B cell (primary cell): Measurements from ENCODE around the gene CCDC18. TPM values are rescaled to one million over a fixed set of nuclear protein-coding genes. Genes with fewer than 3 reads are reported as not detected.

Experiments used
- ATAC-seq: fragments of 200-7000 bp; cut with Tn5 transposase; one replicate; pipeline ENCODE4 v1.10.0; 2021; ENCODE audit warnings: low read depth, mild to moderate bottlenecking, moderate number of reproducible peaks, moderate library complexity
- CTCF ChIA-PET: fragments of 350-600 bp; sonication (Branson Sonifier 250); formaldehyde crosslinking; loops from one replicate; lab custom pipeline; 2021; ENCODE audit warnings: antibody characterized with exemption, inconsistent platforms; lab: Charles Lee
- POLR2A ChIA-PET: fragments of 350-600 bp; sonication (Branson Sonifier 250); formaldehyde crosslinking; loops from one replicate; lab custom pipeline; 2021; ENCODE audit warnings: antibody characterized with exemption; lab: Charles Lee
- DNase-seq: peaks from one replicate; pipeline ENCODE4 v3.0.0; 2013
- H2AFZ ChIP-seq: 2 replicates; pipeline ENCODE4 v1.6.1; 2012; ENCODE audit warnings: mild to moderate bottlenecking, low read depth, low read length; ENCODE audit not compliant: insufficient read depth, poor library complexity, severe bottlenecking
- H3K27ac ChIP-seq, 2 donors: 1 replicate in 1 of 2; 2 replicates in 1 of 2; pipeline ENCODE4 v1.5.1; 2012 to 2013; ENCODE audit warnings: low read length in 2 of 2, mild to moderate bottlenecking in 2 of 2, moderate library complexity in 1 of 2
- H3K27me3 ChIP-seq, 4 experiments: fragments of 200-600 bp in 1 of 4; sonication (generic) in 1 of 4; replicated peaks in 1 of 4; 1 replicate in 2 of 4; 2 replicates in 2 of 4; pipeline versions ENCODE4 v1.6.1 to v1.7.0; 2013 to 2016; ENCODE audit warnings: low read length in 3 of 4, mild to moderate bottlenecking in 2 of 4, mixed read lengths in 1 of 4, moderate library complexity in 1 of 4; ENCODE audit not compliant: insufficient read depth in 4 of 4, control insufficient read depth in 3 of 4; ENCODE audit errors: control extremely low read depth in 1 of 4
- H3K36me3 ChIP-seq, 2 experiments: replicated peaks in 1 of 2; 1 replicate in 1 of 2; 2 replicates in 1 of 2; pipeline versions ENCODE4 v1.6.1 to v1.7.1; 2013; ENCODE audit warnings: low read length in 1 of 2; ENCODE audit not compliant: insufficient read depth in 2 of 2, control insufficient read depth in 1 of 2; ENCODE audit errors: control extremely low read depth in 1 of 2, extremely low read depth in 1 of 2
- H3K4me1 ChIP-seq, 2 donors: fragments of 200-600 bp in 1 of 2; sonication (generic) in 1 of 2; 1 replicate in 1 of 2; 2 replicates in 1 of 2; pipeline versions ENCODE4 v1.5.1 to v1.6.1; 2013 to 2017; ENCODE audit warnings: low read length in 2 of 2; ENCODE audit not compliant: control insufficient read depth in 2 of 2, insufficient read depth in 2 of 2
- H3K4me2 ChIP-seq: replicated peaks from 2 replicates; pipeline ENCODE3; 2012; ENCODE audit warnings: mild to moderate bottlenecking, low read depth, low read length; ENCODE audit not compliant: poor library complexity, severe bottlenecking
- H3K4me3 ChIP-seq, 5 experiments: fragments of 200-600 bp in 1 of 5; sonication (generic) in 1 of 5; 1 replicate in 3 of 5; 2 replicates in 2 of 5; pipeline versions ENCODE4 v1.5.1 to v1.7.0; 2011 to 2016; ENCODE audit warnings: low read length in 4 of 5, mild to moderate bottlenecking in 4 of 5, low read depth in 2 of 5, control low read depth in 1 of 5, moderate library complexity in 1 of 5; ENCODE audit not compliant: insufficient read depth in 1 of 5; ENCODE audit errors: control extremely low read depth in 1 of 5, extremely low read depth in 1 of 5
- H3K79me2 ChIP-seq: fragments of 200-600 bp; sonication (generic); one replicate; pipeline ENCODE4 v1.6.0; 2016; ENCODE audit warnings: low read length; ENCODE audit not compliant: control insufficient read depth, insufficient read depth
- H3K9ac ChIP-seq: fragments of 200-600 bp; sonication (generic); 2 replicates; pipeline ENCODE4 v1.6.1; 2017; ENCODE audit warnings: mild to moderate bottlenecking, low read length, moderate library complexity
- H3K9me3 ChIP-seq, 3 donors: one replicate each; pipeline versions ENCODE4 v1.6.1 to v1.7.1; 2013; ENCODE audit warnings: low read length in 2 of 3; ENCODE audit not compliant: control insufficient read depth in 2 of 3, insufficient read depth in 1 of 3; ENCODE audit errors: control extremely low read depth in 1 of 3
- H4K20me1 ChIP-seq: 2 replicates; pipeline ENCODE4 v1.6.0; 2012; ENCODE audit warnings: mild to moderate bottlenecking, low read length; ENCODE audit not compliant: insufficient read depth, control insufficient read depth, poor library complexity, severe bottlenecking
- H3K27ac Mint-ChIP-seq: one replicate; pipeline ENCODE4 v1.8.0; 2021; ENCODE audit warnings: mixed read lengths
- H3K27me3 Mint-ChIP-seq: one replicate; pipeline ENCODE4 v1.8.0; 2021; ENCODE audit warnings: mixed read lengths
- H3K4me1 Mint-ChIP-seq: one replicate; pipeline ENCODE4 v1.8.0; 2021; ENCODE audit warnings: mixed read lengths
- H3K4me3 Mint-ChIP-seq: one replicate; pipeline ENCODE4 v1.8.0; 2021; ENCODE audit warnings: mixed read lengths
- H3K9me3 Mint-ChIP-seq: one replicate; pipeline ENCODE4 v1.8.0; 2022; ENCODE audit warnings: mixed read lengths; ENCODE audit not compliant: insufficient read depth
- CTCF ChIP-seq: fragments of 200-600 bp; IDR thresholded peaks from one replicate; pipeline ENCODE4 v1.8.0; 2022; ENCODE audit warnings: antibody characterized with exemption, mild to moderate bottlenecking
- EZH2 ChIP-seq: IDR thresholded peaks from 2 replicates; pipeline ENCODE4 v1.6.1; 2012; ENCODE audit warnings: borderline replicate concordance, low read depth, mild to moderate bottlenecking, moderate library complexity, low read length; ENCODE audit not compliant: insufficient read depth, poor library complexity, severe bottlenecking
- WGBS: methylation state at CpG from one replicate; pipeline ENCODE4 v1.1.5; 2013; ENCODE audit warnings: missing lambda C conversion rate; ENCODE audit not compliant: insufficient coverage; 5-methylcytosine and 5-hydroxymethylcytosine counted together
- intact Hi-C: fragments of 100-400 bp; cut with micrococcal nuclease; formaldehyde crosslinking; loops from one replicate; pipeline ENCODE4 v1.10.0; 2022
- polyA plus RNA-seq: library from polyadenylated mRNA; depleted of rRNA; stranded (reverse); fragments of >200 nt; gene quantifications from 2 replicates; pipeline ENCODE4 v1.2.3, GENCODE V29; 2012
- total RNA-seq, 2 donors: library from RNA; stranded (reverse); fragments of 120-200 nt in 1 of 2; gene quantifications; 1 replicate in 1 of 2; 2 replicates in 1 of 2; pipeline versions ENCODE4 v1.2.3 to v1.2.4, GENCODE V29; 2013 to 2022

CCDC18 gene
- total and polyA plus RNA-seq, 2 donors (not counting 1 experiment from before 2014, with no cell fraction given), result 7.7 to 16.0 TPM

GRCh38 chr1:93150729-93151128 is 29.8 kb upstream of the CCDC18 start:
- POLR2A ChIA-PET, result no interaction called here
- Histone ChIP-seq H3K36me3 (peaks cover 25 to 50% of the 10 kb centered on the region in 2 experiments), H4K20me1 (peaks cover 5% of the 10 kb centered on the region), H3K4me3 (no peak overlapping the region), H2AFZ (no peak overlapping the region), H3K27ac (peak overlapping the region in 1 of 2 donors; percentile 7), H3K9ac (no peak overlapping the region), H3K4me1 (no peaks in the 10 kb centered on the region), H3K79me2 (no peaks in the 10 kb centered on the region), H3K9me3 (no peaks in the 10 kb centered on the region), H3K4me2 (no peak overlapping the region), H3K27me3 (no peaks in the 10 kb centered on the region)
- Mint-ChIP-seq H3K4me3 (no peak overlapping the region), H3K9me3 (no peaks in the 10 kb centered on the region), H3K4me1 (no peaks in the 10 kb centered on the region), H3K27me3 (no peaks in the 10 kb centered on the region), H3K27ac (peak overlapping the region; percentile 32)
- CTCF ChIA-PET, result no interaction called here
- DNase-seq (no peak), ATAC-seq (no peak)
- WGBS, result no CpG with 5 or more reads among the region's 1 CpG
- intact Hi-C loops, result loop anchor here (5.0 kb wide), 1 partner anchor 33 kb away; no protein-coding TSS in a partner anchor
- TF ChIP-seq CTCF (no peak), EZH2 (no peak)

- no peak for DNase-seq
- Histone ChIP-seq H3K4me2 (no peak overlapping the region), H3K27ac (peak overlapping the region in 1 of 2 donors; percentile 7), H2AFZ (no peak overlapping the region), H3K27me3 (no peaks in the 10 kb centered on the region), H3K4me1 (no peaks in the 10 kb centered on the region), H3K36me3 (peaks cover 25 to 58% of the 10 kb centered on the region in 2 experiments), H3K9me3 (no peaks in the 10 kb centered on the region), H3K79me2 (no peaks in the 10 kb centered on the region), H3K4me3 (no peak overlapping the region), H3K9ac (no peak overlapping the region), H4K20me1 (peaks cover 5% of the 10 kb centered on the region)
- Mint-ChIP-seq H3K4me3 (no peak overlapping the region), H3K9me3 (no peaks in the 10 kb centered on the region), H3K27me3 (no peaks in the 10 kb centered on the region), H3K27ac (no peak overlapping the region), H3K4me1 (no peaks in the 10 kb centered on the region)
- ChIA-PET POLR2A (no interaction called here), CTCF (no interaction called here)
- intact Hi-C loops, result loop anchor here (5.0 kb wide), 1 partner anchor 34 kb away; no protein-coding TSS in a partner anchor
- TF ChIP-seq EZH2, result no peak
- no peak for TF ChIP-seq CTCF
- ATAC-seq, result no peak
These were observed 29.1 kb upstream of the CCDC18 start for GRCh38 chr1:93151474-93151873.
